NCI-H774 (cell line): ENCODE results near the gene MAP1LC3B.

ENCODE experiments used
- DNase-seq: peaks from one replicate; lab custom pipeline; 2025; lab: John Stamatoyannopoulos, UW

Gene MAP1LC3B

DNA sequence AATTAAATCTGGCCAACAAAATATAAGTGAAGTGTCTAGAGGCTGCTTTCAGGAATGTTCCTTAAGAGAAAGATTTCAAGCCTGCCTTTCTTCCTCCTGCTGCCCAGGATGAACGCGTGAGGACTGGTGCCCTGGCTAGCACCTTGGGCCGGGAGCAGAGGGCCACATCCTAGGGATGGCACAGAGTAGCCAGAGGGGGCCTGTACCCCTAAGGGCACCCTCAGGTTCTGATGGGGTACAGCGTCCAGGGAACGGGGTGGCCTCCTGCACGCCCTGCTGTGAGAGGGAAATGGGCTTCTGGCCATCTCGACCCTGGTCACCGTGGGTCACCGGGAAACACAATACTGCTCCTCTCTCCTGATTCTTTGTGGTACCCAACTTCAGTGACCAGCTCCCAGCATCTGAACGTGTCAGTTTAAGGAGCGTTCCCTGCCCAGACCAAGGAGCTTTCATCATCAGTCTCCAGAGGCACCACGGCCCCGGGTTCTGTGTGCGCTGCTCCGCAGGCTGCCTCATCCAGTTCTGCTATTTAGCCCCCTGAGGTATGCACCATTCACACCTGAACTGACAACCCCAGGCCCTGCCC lies 40.3 kb downstream of the MAP1LC3B start:
- DNase-seq: no peak

GRCh38 chr16:87434146-87434667 lies 42.1 kb downstream of the MAP1LC3B start:
- DNase-seq: no peak

DNA sequence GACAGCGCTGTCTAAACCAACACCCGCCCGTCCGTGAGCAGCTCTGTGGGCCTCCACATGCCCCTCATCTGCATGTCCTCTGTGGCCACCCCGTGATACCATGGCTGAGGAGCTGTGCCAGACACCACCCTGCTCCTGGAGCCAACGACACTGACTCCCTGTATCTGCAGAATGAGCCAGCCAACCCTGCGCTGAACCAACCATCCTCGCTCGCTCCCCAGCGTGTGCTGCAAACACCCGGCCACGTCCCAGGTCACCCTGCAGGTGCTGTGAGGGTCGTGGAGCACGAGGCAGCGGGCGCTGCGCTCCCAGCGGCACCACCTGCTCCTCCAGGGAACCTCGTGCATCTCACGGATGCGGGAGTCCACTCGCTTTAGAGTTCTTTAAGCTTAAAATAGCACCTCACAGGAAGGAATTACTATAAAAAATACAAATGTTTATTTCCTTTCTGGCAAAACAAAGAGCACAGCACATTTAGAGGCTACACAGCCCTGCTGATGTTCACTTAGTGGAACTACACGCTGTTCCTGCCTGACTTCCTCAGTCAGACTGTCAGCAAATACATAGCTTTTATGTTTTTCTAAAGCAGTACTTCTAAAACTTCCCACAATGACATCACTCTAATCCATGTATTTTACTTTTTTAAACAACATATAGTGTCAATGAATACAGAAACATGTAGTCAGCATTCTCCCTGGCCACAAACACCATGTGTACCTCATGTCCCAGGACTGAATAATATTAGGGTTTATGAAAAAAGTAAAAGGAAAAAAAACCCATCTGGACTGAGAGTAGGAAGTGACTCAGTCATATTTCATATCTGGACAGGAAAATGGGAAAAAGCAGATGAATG lies 43.5 kb downstream of the MAP1LC3B start:
- DNase-seq: no peak

- DNase-seq: no peak
These were observed 44.4 kb downstream of the MAP1LC3B start for GRCh38 chr16:87436225-87437172.

GRCh38 chr16:87437327-87437726 lies 45.2 kb downstream of the MAP1LC3B start:
- no peak for DNase-seq

DNA sequence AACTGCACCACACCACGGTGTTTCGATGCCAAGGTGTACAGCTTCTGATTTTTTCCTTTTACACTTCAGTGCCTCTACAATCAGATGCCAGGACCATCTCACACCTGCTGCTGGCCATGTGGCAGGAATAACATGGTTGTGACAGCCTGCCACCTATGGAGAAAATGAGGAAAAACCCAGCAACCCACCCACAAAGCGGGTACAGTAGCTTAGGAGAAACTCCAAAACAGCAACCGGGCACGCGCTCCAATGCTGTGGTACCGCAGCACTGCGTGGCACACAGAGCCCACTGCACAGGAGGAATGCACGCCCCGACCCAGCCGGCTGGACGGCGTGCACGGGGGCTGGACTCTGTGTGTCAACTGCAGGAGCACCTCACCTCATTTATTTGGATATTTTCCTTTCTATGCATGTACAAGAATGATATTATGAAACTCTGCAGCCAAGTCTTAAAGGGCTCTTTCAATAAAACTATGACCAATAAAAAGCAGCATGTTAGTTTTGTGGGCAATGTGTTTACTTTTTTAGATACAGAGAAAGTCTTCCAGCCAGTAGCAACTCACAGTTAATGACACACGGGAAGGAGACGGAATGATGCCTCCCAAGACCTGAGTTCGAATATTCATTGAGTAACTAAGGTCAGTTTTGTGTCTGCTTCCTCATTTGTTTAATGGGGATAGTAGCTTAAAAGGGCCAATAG lies 45.9 kb downstream of the MAP1LC3B start:
- DNase-seq: no peak

DNA sequence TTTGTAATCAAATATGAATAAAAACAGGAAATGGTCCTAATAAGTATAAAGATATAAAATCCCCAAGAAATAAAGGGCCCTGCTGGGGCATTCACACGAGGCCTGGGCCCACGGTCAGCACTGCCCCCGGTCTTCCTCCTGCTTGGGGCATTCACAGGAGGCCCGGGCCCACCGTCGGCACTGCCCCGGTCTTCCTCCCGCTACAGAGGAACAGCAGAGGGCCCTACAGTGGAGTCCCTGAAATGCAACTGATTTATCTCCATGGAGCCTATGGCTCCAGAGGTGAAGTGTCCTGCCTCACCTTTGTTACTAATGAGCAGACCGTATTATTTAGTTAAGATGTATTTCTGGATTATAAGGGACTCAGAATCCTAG lies 46.5 kb downstream of the MAP1LC3B start:
- DNase-seq: no peak

GRCh38 chr16:87439926-87440325 lies 47.8 kb downstream of the MAP1LC3B start:
- DNase-seq: no peak

DNA sequence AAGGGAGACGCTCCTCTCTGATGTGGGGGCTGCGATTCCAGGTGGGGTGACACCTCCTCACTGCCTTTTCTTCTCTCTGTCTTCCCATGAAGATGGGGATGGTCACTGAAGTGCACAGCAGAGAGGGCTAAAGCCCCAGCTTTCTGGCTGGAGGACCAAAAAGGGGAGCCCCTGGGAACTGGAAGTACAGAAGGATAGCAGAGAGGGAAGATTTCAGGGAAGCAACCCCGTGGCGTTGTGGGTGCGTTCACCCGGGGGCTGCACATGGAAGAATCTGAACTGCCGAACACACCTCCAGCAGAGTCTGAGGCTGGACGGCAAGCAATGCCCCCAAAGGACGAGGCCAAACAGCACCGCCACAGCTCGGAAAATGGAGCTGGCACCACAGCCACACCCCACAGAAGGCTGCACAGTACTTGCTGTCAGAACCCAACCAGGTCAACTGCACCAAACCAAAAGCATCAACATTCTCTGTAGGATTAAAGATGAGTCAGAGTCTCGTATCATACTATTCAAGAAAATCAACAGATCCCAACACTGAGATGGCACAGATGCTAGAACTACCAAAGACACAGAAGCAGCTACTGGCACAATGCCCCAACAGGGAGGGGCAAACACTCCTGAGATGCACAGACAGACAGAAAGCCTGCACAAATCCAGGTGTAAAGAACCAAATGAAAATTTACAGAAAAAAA lies 49.9 kb downstream of the MAP1LC3B start:
- no peak for DNase-seq

GRCh38 chr16:87442581-87442966 lies 50.4 kb downstream of the MAP1LC3B start:
- no peak for DNase-seq

DNA sequence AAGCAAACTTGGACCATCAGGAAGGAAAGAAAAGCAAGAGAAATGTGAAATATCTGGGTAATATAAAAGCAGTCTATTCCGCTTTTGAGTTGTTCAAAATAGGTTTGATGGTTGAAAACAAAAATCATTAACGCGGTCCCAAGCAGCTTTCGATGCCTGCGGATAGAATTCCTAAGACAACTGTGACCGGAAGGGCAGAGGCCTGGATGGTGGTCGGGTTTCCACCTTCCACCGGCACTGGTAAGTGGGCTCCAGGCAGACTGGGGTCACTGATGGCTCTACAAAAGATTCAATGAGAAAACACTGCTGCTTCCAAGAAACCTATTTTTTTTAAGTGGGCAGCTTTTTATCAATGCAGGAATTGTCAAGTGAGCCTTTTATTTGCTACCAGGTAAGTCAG lies 50.9 kb downstream of the MAP1LC3B start:
- DNase-seq: no peak

DNA sequence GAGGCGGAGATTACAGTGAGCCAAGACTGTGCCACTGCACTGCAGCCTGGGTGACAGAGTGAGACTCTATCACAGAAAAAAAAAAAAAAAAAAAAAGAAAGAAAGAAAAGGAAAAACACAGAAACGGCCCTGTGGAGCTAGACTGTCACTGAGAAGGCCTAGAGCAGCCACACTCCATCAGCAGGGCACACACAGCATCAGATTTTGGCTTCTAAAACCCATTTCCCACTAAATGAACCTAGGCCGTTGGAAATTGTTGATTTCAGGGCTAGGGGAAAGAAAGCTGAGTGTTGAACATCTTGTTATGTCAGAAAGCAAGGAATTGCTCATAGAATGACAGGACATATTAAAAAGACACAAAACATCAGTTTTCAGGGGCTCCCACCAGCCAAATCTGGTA lies 51.8 kb downstream of the MAP1LC3B start:
- no peak for DNase-seq

DNA sequence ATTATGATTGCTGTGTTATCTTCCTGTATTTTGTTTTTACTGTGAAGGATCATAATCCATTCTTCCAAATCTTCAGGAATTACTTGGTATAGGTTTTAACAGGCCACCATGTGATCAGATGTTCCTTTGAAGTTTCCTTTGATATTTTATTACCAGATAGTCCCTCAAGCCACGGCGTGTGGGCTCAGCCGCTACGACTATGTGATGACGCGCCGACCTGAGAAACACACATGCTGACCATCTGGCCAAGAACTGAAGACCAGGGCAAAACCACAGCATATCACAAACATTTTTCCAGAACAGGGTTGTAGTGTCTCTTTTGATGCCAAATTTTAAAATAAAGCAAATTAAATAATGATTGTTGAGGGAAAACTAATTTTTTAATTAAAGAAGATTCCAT lies 53.4 kb downstream of the MAP1LC3B start:
- no peak for DNase-seq

- DNase-seq: no peak
These were observed 54.3 kb downstream of the MAP1LC3B start for GRCh38 chr16:87446479-87446878.

DNA sequence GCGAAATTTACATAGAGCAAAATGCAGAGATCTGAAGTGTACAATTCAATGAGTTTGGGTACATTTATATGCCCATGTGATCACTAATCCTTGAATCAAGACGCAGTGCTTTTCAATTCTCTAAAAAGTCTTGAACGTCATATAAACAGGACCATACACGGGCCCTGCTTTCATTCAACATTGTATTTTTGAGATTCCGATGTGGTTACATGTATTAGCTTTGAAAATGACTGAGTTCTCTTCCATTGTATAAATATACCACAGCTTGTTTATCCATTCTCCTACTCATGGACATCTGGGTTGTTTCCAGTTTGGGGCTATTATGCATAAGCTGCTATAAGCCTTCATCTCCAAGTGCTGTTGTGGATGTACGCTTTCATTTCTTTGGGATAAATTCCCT lies 55.2 kb downstream of the MAP1LC3B start:
- no peak for DNase-seq

- DNase-seq: no peak
These were observed 56.7 kb downstream of the MAP1LC3B start for GRCh38 chr16:87448866-87449265.

GRCh38 chr16:87451563-87452210 lies 59.6 kb downstream of the MAP1LC3B start:
- no peak for DNase-seq

DNA sequence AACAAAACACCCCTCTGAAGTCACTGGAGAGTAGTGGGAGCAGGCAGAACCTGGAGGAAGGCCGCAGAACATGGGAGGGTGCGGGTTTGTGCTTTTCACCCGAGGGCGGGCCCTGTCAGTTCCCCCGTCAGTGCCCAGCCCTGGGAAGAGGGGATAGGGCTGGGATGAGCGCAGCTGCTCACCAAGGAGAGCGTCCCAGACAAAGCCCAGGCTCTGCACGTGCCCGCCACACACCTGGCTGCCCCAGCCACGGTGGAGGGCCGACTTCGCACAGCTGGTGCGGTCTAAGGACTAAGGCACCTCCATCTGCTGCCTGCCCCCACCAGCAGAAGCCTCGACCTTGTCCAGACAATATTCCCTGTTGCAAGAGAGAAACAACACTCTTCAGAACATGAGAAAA lies 61.2 kb downstream of the MAP1LC3B start:
- no peak for DNase-seq
